Measurements from ENCODE around the gene LDLR. TPM values are rescaled to one million over a fixed set of nuclear protein-coding genes. Genes with fewer than 3 reads are reported as not detected.

Gene LDLR
- total and polyA plus RNA-seq, 2 donors (not counting 1 experiment from before 2014, with no cell fraction given), result 187 to 427 TPM

GRCh38 chr19:11054200-11054599 lies 35.1 kb upstream of the LDLR start:
- Histone ChIP-seq H2AFZ (ENCODE audit: low read length) (no peak overlapping the region), H3K79me2 (ENCODE audit: control insufficient read depth, insufficient read depth, low read length) (no peaks in the 10 kb centered on the region), H3K27ac (ENCODE audit: insufficient read depth, low read length) (no peak overlapping the region), H4K20me1 (ENCODE audit: control insufficient read depth, extremely low read depth, insufficient read depth, low read length) (no peaks in the 10 kb centered on the region), H3K9ac (ENCODE audit: insufficient read depth, low read length) (no peak overlapping the region), H3K4me1 (ENCODE audit: control insufficient read depth, extremely low read depth, insufficient read depth, low read length) (no peaks in the 10 kb centered on the region), H3K27me3 (ENCODE audit: control insufficient read depth, insufficient read depth, low read length) (no peaks in the 10 kb centered on the region), H3K4me2 (ENCODE audit: extremely low read depth, insufficient read depth, low read length) (no peak overlapping the region), H3K36me3 (ENCODE audit: control insufficient read depth, insufficient read depth, low read length) (peaks cover 13% of the 10 kb centered on the region), H3K9me3 (ENCODE audit: control insufficient read depth, insufficient read depth, low read depth, low read length) (no peaks in the 10 kb centered on the region), H3K4me3 (replicated peaks in 1 of 4; ENCODE audit: control extremely low read depth in 1 of 4, insufficient read depth in 1 of 4, low read depth in 3 of 4, low read length in 4 of 4) (no peak overlapping the region)
- DNase-seq (ENCODE audit: low read depth in 2 of 2), result no peak
- no peak for TF ChIP-seq CTCF (conservative IDR thresholded peaks at IDR 0.05 in 1 of 2, IDR thresholded peaks at IDR 0.05 in 1 of 2; ENCODE audit: low read depth in 1 of 2, low read length in 2 of 2)
- TF ChIP-seq EZH2 (IDR thresholded peaks at IDR 0.05; ENCODE audit: low read length, missing control alignments), result no peak

- H3K9ac ChIP-seq (ENCODE audit: insufficient read depth, low read length), result no peak overlapping the region
- no peak for TF ChIP-seq EZH2 (IDR thresholded peaks at IDR 0.05; ENCODE audit: low read length, missing control alignments)
- TF ChIP-seq CTCF (conservative IDR thresholded peaks at IDR 0.05 in 1 of 2, IDR thresholded peaks at IDR 0.05 in 1 of 2; ENCODE audit: low read depth in 1 of 2, low read length in 2 of 2), result no peak
- H3K36me3 ChIP-seq (ENCODE audit: control insufficient read depth, insufficient read depth, low read length), result peaks cover 15% of the 10 kb centered on the region
- H2AFZ ChIP-seq (ENCODE audit: low read length), result no peak overlapping the region
- H3K4me3 ChIP-seq (replicated peaks in 1 of 4; ENCODE audit: control extremely low read depth in 1 of 4, insufficient read depth in 1 of 4, low read depth in 3 of 4, low read length in 4 of 4), result no peak overlapping the region
- no peaks in the 10 kb centered on the region for H3K9me3 ChIP-seq (ENCODE audit: control insufficient read depth, insufficient read depth, low read depth, low read length)
- H3K79me2 ChIP-seq (ENCODE audit: control insufficient read depth, insufficient read depth, low read length), result no peaks in the 10 kb centered on the region
- H3K27ac ChIP-seq (ENCODE audit: insufficient read depth, low read length), result no peak overlapping the region
- H3K4me2 ChIP-seq (ENCODE audit: extremely low read depth, insufficient read depth, low read length), result no peak overlapping the region
- DNase-seq (ENCODE audit: low read depth in 2 of 2), result no peak
- H3K4me1 ChIP-seq (ENCODE audit: control insufficient read depth, extremely low read depth, insufficient read depth, low read length), result no peaks in the 10 kb centered on the region
- H4K20me1 ChIP-seq (ENCODE audit: control insufficient read depth, extremely low read depth, insufficient read depth, low read length), result no peaks in the 10 kb centered on the region
- H3K27me3 ChIP-seq (ENCODE audit: control insufficient read depth, insufficient read depth, low read length), result no peaks in the 10 kb centered on the region
These were observed 34.6 kb upstream of the LDLR start for GRCh38 chr19:11054628-11055027.

- Histone ChIP-seq H4K20me1 (ENCODE audit: control insufficient read depth, extremely low read depth, insufficient read depth, low read length) (no peaks in the 10 kb centered on the region), H3K36me3 (ENCODE audit: control insufficient read depth, insufficient read depth, low read length) (peaks cover 26% of the 10 kb centered on the region), H3K4me1 (ENCODE audit: control insufficient read depth, extremely low read depth, insufficient read depth, low read length) (no peaks in the 10 kb centered on the region), H3K27ac (ENCODE audit: insufficient read depth, low read length) (no peak overlapping the region), H3K79me2 (ENCODE audit: control insufficient read depth, insufficient read depth, low read length) (no peaks in the 10 kb centered on the region), H3K4me3 (replicated peaks in 1 of 4; ENCODE audit: control extremely low read depth in 1 of 4, insufficient read depth in 1 of 4, low read depth in 3 of 4, low read length in 4 of 4) (no peak overlapping the region), H3K9me3 (ENCODE audit: control insufficient read depth, insufficient read depth, low read depth, low read length) (no peaks in the 10 kb centered on the region), H3K27me3 (ENCODE audit: control insufficient read depth, insufficient read depth, low read length) (no peaks in the 10 kb centered on the region), H2AFZ (ENCODE audit: low read length) (no peak overlapping the region), H3K4me2 (ENCODE audit: extremely low read depth, insufficient read depth, low read length) (no peak overlapping the region), H3K9ac (ENCODE audit: insufficient read depth, low read length) (no peak overlapping the region)
- DNase-seq (ENCODE audit: low read depth in 2 of 2), result no peak
- TF ChIP-seq CTCF (conservative IDR thresholded peaks at IDR 0.05 in 1 of 2, IDR thresholded peaks at IDR 0.05 in 1 of 2; ENCODE audit: low read depth in 1 of 2, low read length in 2 of 2) (no peak), EZH2 (IDR thresholded peaks at IDR 0.05; ENCODE audit: low read length, missing control alignments) (no peak)
These were observed 30.8 kb upstream of the LDLR start for GRCh38 chr19:11058246-11059030.
